Karpas-422 (cell line): Measurements from ENCODE around the gene SPHK2. TPM values are rescaled to one million over a fixed set of nuclear protein-coding genes. Genes with fewer than 3 reads are reported as not detected.
"Not testable (repeated sequence)": the region's sequence is repeated elsewhere in the genome, so short reads cannot be mapped to it uniquely, and the experiment has no call there.

Source experiments
- DNase-seq: peaks from one replicate; pipeline ENCODE4 v3.0.0-alpha.2; 2015
- H2AFZ ChIP-seq: fragments of 200-600 bp; sonication (generic); 2 replicates; pipeline ENCODE4 v1.6.1; 2014; ENCODE audit warnings: antibody characterized with exemption, low read length, mixed read lengths
- H3K27ac ChIP-seq: fragments of 200-600 bp; sonication (generic); 2 replicates; pipeline ENCODE4 v1.5.1; 2014; ENCODE audit warnings: mild to moderate bottlenecking, low read length, moderate library complexity
- H3K27me3 ChIP-seq: fragments of 200-600 bp; sonication (generic); 2 replicates; pipeline ENCODE4 v1.6.1; 2014; ENCODE audit warnings: low read length, mixed read lengths
- H3K36me3 ChIP-seq: fragments of 200-600 bp; sonication (generic); 2 replicates; pipeline ENCODE4 v1.6.1; 2014; ENCODE audit warnings: low read length, mixed read lengths; ENCODE audit not compliant: insufficient read depth
- H3K4me1 ChIP-seq: fragments of 200-600 bp; sonication (generic); 2 replicates; pipeline ENCODE4 v1.6.1; 2014; ENCODE audit warnings: mild to moderate bottlenecking, low read length, mixed read lengths
- H3K4me2 ChIP-seq: fragments of 200-600 bp; sonication (generic); 2 replicates; pipeline ENCODE4 v1.6.1; 2014; ENCODE audit warnings: low read length, low read depth, mild to moderate bottlenecking; ENCODE audit not compliant: poor library complexity, severe bottlenecking
- H3K4me3 ChIP-seq: fragments of 200-600 bp; sonication (generic); 2 replicates; pipeline ENCODE4 v1.5.1; 2014; ENCODE audit warnings: mild to moderate bottlenecking, antibody characterized with exemption, low read length, mixed read lengths
- H3K79me2 ChIP-seq: fragments of 200-600 bp; sonication (generic); 2 replicates; pipeline ENCODE4 v1.6.1; 2014; ENCODE audit warnings: mild to moderate bottlenecking, low read length, mixed read lengths
- H3K9ac ChIP-seq: fragments of 200-600 bp; sonication (generic); 2 replicates; pipeline ENCODE4 v1.6.0; 2014; ENCODE audit warnings: low read length
- H3K9me2 ChIP-seq: fragments of 200-600 bp; sonication (generic), shearing (Covaris generic); replicated peaks from 2 replicates; pipeline ENCODE4 v1.6.0; 2014; ENCODE audit warnings: mild to moderate bottlenecking, low read length, moderate library complexity; ENCODE audit not compliant: insufficient read depth
- H3K9me3 ChIP-seq: fragments of 300-700, 200-600 bp; sonication (generic); 2 replicates; pipeline ENCODE4 v1.6.1; 2014; ENCODE audit warnings: low read length, mixed read lengths
- H4K20me1 ChIP-seq: fragments of 200-600 bp; sonication (generic); 2 replicates; pipeline ENCODE4 v1.6.1; 2014; ENCODE audit warnings: mild to moderate bottlenecking, antibody characterized with exemption, low read length, low read depth; ENCODE audit not compliant: insufficient read depth
- total RNA-seq: library from RNA; depleted of rRNA; stranded (reverse); fragments of >200 nt; shearing (Covaris generic); gene quantifications from 2 replicates; pipeline ENCODE4 v1.2.3, GENCODE V29; 2014; ENCODE audit warnings: low replicate concordance

SPHK2 gene
- total RNA-seq, 1 experiment from 2014 or later: 30.6 TPM

DNA sequence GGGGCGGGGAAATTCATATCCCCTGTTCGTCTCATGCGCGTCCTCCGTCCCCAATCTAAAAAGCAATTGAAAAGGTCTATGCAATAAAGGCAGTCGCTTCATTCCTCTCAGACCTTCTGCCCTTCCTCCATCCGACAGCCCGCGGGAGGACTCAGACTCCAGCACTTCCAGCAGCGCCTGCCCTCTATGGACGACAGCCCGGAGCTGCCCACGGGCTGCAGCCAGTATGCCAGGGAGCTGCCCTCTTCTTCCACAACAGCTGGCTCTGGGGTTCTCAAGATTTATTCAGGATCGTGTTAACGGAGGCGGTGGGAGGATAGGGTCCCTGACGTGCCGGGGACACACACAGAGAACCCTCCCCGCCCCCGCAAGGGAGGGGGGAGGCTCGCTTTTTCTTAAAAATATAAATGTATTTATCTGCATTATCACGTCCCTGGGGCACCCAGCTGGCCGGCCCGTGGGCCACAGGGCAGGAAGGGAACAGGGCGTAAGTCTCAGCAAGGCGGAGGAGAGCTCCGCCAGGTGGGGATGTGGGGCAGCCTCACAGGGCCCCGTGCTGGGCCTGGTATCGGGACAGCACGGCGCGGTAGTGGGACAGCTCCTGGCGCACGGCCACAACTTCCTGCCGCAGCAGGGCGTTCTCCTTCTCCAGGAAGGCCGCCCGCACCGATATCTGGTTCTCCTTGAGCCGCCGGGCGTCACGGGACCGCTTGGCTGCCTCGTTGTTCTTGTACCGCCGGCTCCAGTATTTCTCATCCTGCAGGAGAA is 11.2 kb downstream of the SPHK2 start:
- no peak overlapping the region for H3K9ac ChIP-seq

GRCh38 chr19:48631225-48631624 is 11.9 kb downstream of the SPHK2 start:
- Histone ChIP-seq H3K27me3 (no peaks in the 10 kb centered on the region), H3K9me3 (no peaks in the 10 kb centered on the region), H3K9ac (no peak overlapping the region), H3K27ac (no peak overlapping the region), H4K20me1 (peaks cover 7% of the 10 kb centered on the region), H3K4me2 (no peak overlapping the region), H3K36me3 (peaks cover 12% of the 10 kb centered on the region), H3K4me3 (no peak overlapping the region), H3K9me2 (no peaks in the 10 kb centered on the region; the same call in 1 of the 2 replicates), H3K4me1 (peaks cover 26% of the 10 kb centered on the region), H2AFZ (no peak overlapping the region), H3K79me2 (peaks cover 4% of the 10 kb centered on the region; the same call in 1 of the 2 replicates)
- no peak for DNase-seq

More for the DNA sequence above, 11.2 kb downstream of the SPHK2 start:
- Histone ChIP-seq H3K9me2 (no peaks in the 10 kb centered on the region; the same call in 1 of the 2 replicates), H3K9me3 (no peaks in the 10 kb centered on the region), H3K4me3 (no peak overlapping the region), H3K27ac (no peak overlapping the region), H3K4me2 (no peak overlapping the region), H3K27me3 (no peaks in the 10 kb centered on the region), H3K36me3 (peaks cover 14% of the 10 kb centered on the region), H2AFZ (no peak overlapping the region), H3K79me2 (peaks cover 6% of the 10 kb centered on the region), H3K4me1 (peaks cover 21% of the 10 kb centered on the region), H4K20me1 (peaks cover 9% of the 10 kb centered on the region)
- DNase-seq: no peak

- H3K79me2 ChIP-seq, H3K9me3 ChIP-seq, H3K9ac ChIP-seq, H3K27me3 ChIP-seq, H2AFZ ChIP-seq, H3K9me2 ChIP-seq, H4K20me1 ChIP-seq, H3K4me3 ChIP-seq, DNase-seq, H3K4me2 ChIP-seq: not testable (repeated sequence)
- peaks cover 11% of the 10 kb centered on the region for H3K36me3 ChIP-seq
- H3K4me1 ChIP-seq: peaks cover 36% of the 10 kb centered on the region
- H3K27ac ChIP-seq: 0 out of 2 replicates have a peak overlapping the region, but pooled peaks have one; percentile 9
Observed at GRCh38 chr19:48632286-48632685, 13.0 kb downstream of the SPHK2 start.

- no peaks in the 10 kb centered on the region; the same call in 1 of the 2 replicates for H3K9me2 ChIP-seq
- 0 out of 2 replicates have a peak overlapping the region, but pooled peaks have one; percentile 9 for H3K27ac ChIP-seq
- H3K4me3 ChIP-seq: no peak overlapping the region
- DNase-seq: no peak
- H3K4me2 ChIP-seq: no peak overlapping the region
- no peaks in the 10 kb centered on the region for H3K27me3 ChIP-seq
- no peak overlapping the region for H2AFZ ChIP-seq
- H3K4me1 ChIP-seq: peaks cover 37% of the 10 kb centered on the region
- peaks cover 7% of the 10 kb centered on the region for H4K20me1 ChIP-seq
- H3K79me2 ChIP-seq: peaks cover 4% of the 10 kb centered on the region; the same call in 1 of the 2 replicates
- no peak overlapping the region for H3K9ac ChIP-seq
- no peaks in the 10 kb centered on the region for H3K9me3 ChIP-seq
- peaks cover 11% of the 10 kb centered on the region for H3K36me3 ChIP-seq
Observed at GRCh38 chr19:48632692-48633147, 13.4 kb downstream of the SPHK2 start.

DNA sequence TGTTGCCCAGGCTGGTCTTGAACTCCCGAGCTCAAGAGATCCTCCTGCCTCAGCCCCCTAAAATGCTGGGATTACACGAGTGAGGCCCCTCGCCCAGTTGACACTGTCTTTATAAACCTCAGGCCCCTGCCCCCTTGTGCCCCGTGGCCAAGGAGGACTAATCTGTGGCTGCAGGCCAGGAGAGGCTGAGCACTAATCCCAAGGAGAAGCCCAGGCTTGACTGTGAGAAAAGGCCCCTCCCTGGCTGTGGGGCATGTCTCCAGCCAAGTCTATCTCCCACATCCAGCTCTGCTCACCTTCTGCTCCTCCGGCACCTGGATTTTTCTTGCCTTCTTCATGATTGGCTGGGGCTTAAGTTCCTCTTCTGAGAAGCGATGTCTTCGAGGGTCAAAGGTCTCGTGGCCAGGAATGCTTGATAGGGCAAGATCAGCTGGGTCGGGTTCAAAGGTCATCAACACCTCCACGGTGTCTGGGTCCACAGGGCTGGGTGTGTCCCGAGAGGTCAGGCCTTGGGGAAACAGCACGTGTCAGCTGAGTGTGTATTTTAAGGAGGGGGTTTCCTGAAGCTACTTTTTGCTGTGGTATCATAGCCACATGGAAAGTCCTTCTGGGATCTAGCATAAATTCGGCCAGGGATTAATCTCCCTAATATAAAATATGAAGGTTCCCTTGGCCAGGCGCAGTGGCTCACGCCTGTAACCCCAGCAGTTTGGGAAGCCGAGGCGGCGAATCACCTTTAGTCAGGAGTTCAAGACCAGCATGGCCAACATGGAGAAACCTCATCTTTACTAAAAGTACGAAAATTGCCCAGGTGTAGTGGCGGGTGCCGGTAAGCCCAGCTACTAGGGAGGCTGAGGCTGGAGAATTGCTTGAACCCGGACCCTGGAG is 14.1 kb downstream of the SPHK2 start:
- Histone ChIP-seq H2AFZ (no peak overlapping the region), H3K4me1 (peaks cover 44% of the 10 kb centered on the region), H3K27me3 (no peaks in the 10 kb centered on the region), H3K9me3 (no peaks in the 10 kb centered on the region), H3K4me3 (peak overlapping the region; percentile 63; the same call in 1 of the 2 replicates), H3K9ac (peak overlapping the region; percentile 73), H3K4me2 (peak overlapping the region; percentile 83), H3K36me3 (peaks cover 11% of the 10 kb centered on the region), H3K27ac (peak overlapping the region; percentile 80), H3K79me2 (peaks cover 4% of the 10 kb centered on the region; the same call in 1 of the 2 replicates), H3K9me2 (no peaks in the 10 kb centered on the region; the same call in 1 of the 2 replicates), H4K20me1 (peaks cover 7% of the 10 kb centered on the region)
- DNase-seq: peak; percentile 49

GRCh38 chr19:48634036-48634342 is 14.7 kb downstream of the SPHK2 start:
- peaks cover 4% of the 10 kb centered on the region; the same call in 1 of the 2 replicates for H3K79me2 ChIP-seq
- no peak for DNase-seq
- peaks cover 48% of the 10 kb centered on the region for H3K4me1 ChIP-seq
- H2AFZ ChIP-seq: no peak overlapping the region; the same call in 1 of the 2 replicates
- H3K36me3 ChIP-seq: peaks cover 11% of the 10 kb centered on the region
- peak overlapping the region; percentile 63 for H3K4me3 ChIP-seq
- peak overlapping the region; percentile 73 for H3K9ac ChIP-seq
- peak overlapping the region; percentile 80 for H3K27ac ChIP-seq
- peak overlapping the region; percentile 83 for H3K4me2 ChIP-seq
- H3K9me3 ChIP-seq: no peaks in the 10 kb centered on the region
- H3K27me3 ChIP-seq: no peaks in the 10 kb centered on the region
- H3K9me2 ChIP-seq: no peaks in the 10 kb centered on the region; the same call in 1 of the 2 replicates
- H4K20me1 ChIP-seq: peaks cover 7% of the 10 kb centered on the region

GRCh38 chr19:48634424-48635262 is 15.3 kb downstream of the SPHK2 start:
- H2AFZ ChIP-seq: no peak overlapping the region; the same call in 1 of the 2 replicates
- H3K36me3 ChIP-seq: peaks cover 7% of the 10 kb centered on the region
- peak overlapping the region; percentile 63 for H3K4me3 ChIP-seq
- peak; percentile 98 for DNase-seq
- peaks cover 48% of the 10 kb centered on the region for H3K4me1 ChIP-seq
- H3K4me2 ChIP-seq: peak overlapping the region; percentile 83
- H4K20me1 ChIP-seq: peaks cover 7% of the 10 kb centered on the region
- H3K9me3 ChIP-seq: no peaks in the 10 kb centered on the region
- H3K9me2 ChIP-seq: no peaks in the 10 kb centered on the region; the same call in 1 of the 2 replicates
- H3K27ac ChIP-seq: peak overlapping the region; percentile 80
- H3K9ac ChIP-seq: peak overlapping the region; percentile 73
- no peaks in the 10 kb centered on the region for H3K27me3 ChIP-seq
- peaks cover 4% of the 10 kb centered on the region; the same call in 1 of the 2 replicates for H3K79me2 ChIP-seq
